GM12878 (cell line): Measurements from ENCODE around the gene ZFPM1. TPM values are rescaled to one million over a fixed set of nuclear protein-coding genes. Genes with fewer than 3 reads are reported as not detected.
A peak's percentile ranks its signal among the peaks of the same experiment; 100 is the strongest.

Source experiments
- ATAC-seq: fragments of 200-7000 bp; cut with Tn5 transposase; 3 replicates; pipeline ENCODE4 v1.9.1; 2020; ENCODE audit warnings: mild to moderate bottlenecking, moderate library complexity
- BruUV-seq: library from RNA; stranded (reverse); fragments of 400-500 nt; replicated peaks from 2 replicates; lab custom pipeline; 2021; lab: Mats Ljungman, UMichigan
- CTCF ChIA-PET: fragments of 300-600 bp; sonication (Branson Sonifier 250); formaldehyde crosslinking; extraction: SDS; loops from one replicate; lab custom pipeline; 2021; ENCODE audit warnings: inconsistent platforms; lab: Yijun Ruan, JAX
- POLR2A ChIA-PET: fragments of 350-600 bp; formaldehyde crosslinking; extraction: SDS; loops from one replicate; lab custom pipeline; 2021; ENCODE audit warnings: inconsistent platforms; lab: Charles Lee
- RAD21 ChIA-PET: fragments of 300-600 bp; sonication (Branson Sonifier 250); formaldehyde crosslinking; loops from one replicate; lab custom pipeline; 2023; ENCODE audit warnings: antibody characterized with exemption; ENCODE audit not compliant: unreplicated experiment; lab: Charles Lee
- SMC1A ChIA-PET: fragments of 300-600 bp; sonication (Branson Sonifier 250); formaldehyde crosslinking; loops from one replicate; lab custom pipeline; 2023; ENCODE audit not compliant: unreplicated experiment, uncharacterized antibody; lab: Charles Lee
- DNase-seq: peaks from one replicate; pipeline ENCODE4 v3.0.0-alpha.2; 2011; ENCODE audit warnings: low read depth, low spot score
- FAIRE-seq: peaks from 3 replicates; lab custom pipeline; 2011; peaks lifted over from hg19 to GRCh38; lab: Jason Lieb, UNC
- H2AFZ ChIP-seq: 2 replicates; pipeline ENCODE4 v1.6.0; 2011; ENCODE audit warnings: low read depth, low read length, control low read depth; ENCODE audit not compliant: control insufficient read depth
- H3K27ac ChIP-seq: 2 replicates; pipeline ENCODE4 v1.5.1; 2011; ENCODE audit warnings: control low read depth; ENCODE audit not compliant: control insufficient read depth, insufficient read depth
- H3K27me3 ChIP-seq, 2 experiments: replicated peaks in 1 of 2; 2 replicates each; pipeline versions ENCODE4 v1.6.0 to v1.6.1; 2011; ENCODE audit warnings: low read length in 1 of 2; ENCODE audit not compliant: control insufficient read depth in 2 of 2, insufficient read depth in 2 of 2
- H3K36me3 ChIP-seq, 2 experiments: 2 replicates each; pipeline ENCODE4 v1.5.1; 2011; ENCODE audit warnings: low read length in 1 of 2; ENCODE audit not compliant: control insufficient read depth in 2 of 2, insufficient read depth in 2 of 2
- H3K4me1 ChIP-seq: 2 replicates; pipeline ENCODE4 v1.6.1; 2011; ENCODE audit warnings: mild to moderate bottlenecking, low read length, moderate library complexity, mixed read lengths; ENCODE audit not compliant: control insufficient read depth, insufficient read depth
- H3K4me2 ChIP-seq: 2 replicates; pipeline ENCODE4 v1.6.0; 2011; ENCODE audit warnings: control low read depth; ENCODE audit not compliant: control insufficient read depth, insufficient read depth
- H3K4me3 ChIP-seq: fragments of 200-600 bp; sonication (generic); 2 replicates; pipeline ENCODE4 v1.5.1; 2016
- H3K79me2 ChIP-seq: 2 replicates; pipeline ENCODE4 v1.6.0; 2011; ENCODE audit warnings: low read length; ENCODE audit not compliant: control insufficient read depth, insufficient read depth
- H3K9ac ChIP-seq: 2 replicates; pipeline ENCODE4 v1.8.0; 2011; ENCODE audit warnings: low read length, control low read depth, mixed read lengths; ENCODE audit not compliant: control insufficient read depth, insufficient read depth
- H3K9me3 ChIP-seq: replicated peaks from 3 replicates; pipeline ENCODE4 v1.5.1; 2011; ENCODE audit warnings: mild to moderate bottlenecking, low read length; ENCODE audit not compliant: control insufficient read depth, insufficient read depth
- H4K20me1 ChIP-seq: 2 replicates; pipeline ENCODE4 v1.6.0; 2011; ENCODE audit not compliant: control insufficient read depth, insufficient read depth
- BCLAF1 ChIP-seq: fragments of 450-650 bp; IDR thresholded peaks from 2 replicates; pipeline ENCODE4 v1.6.1; 2017; ENCODE audit warnings: antibody characterized with exemption, mild to moderate bottlenecking, moderate library complexity
- BHLHE40 ChIP-seq, 2 experiments: fragments of 450-650 bp in 1 of 2; IDR thresholded peaks; 2 replicates each; pipeline ENCODE4 v1.6.1; 2011 to 2017; ENCODE audit warnings: low read depth in 2 of 2, borderline replicate concordance in 1 of 2, improper control_type of control experiment in 1 of 2, low read length in 1 of 2, mild to moderate bottlenecking in 1 of 2
- DPF2 ChIP-seq: fragments of 450-650 bp; IDR thresholded peaks from 2 replicates; pipeline ENCODE4 v1.6.1; 2017; ENCODE audit warnings: mild to moderate bottlenecking
- IRF4 ChIP-seq: IDR thresholded peaks from 2 replicates; pipeline ENCODE4 v1.6.1; 2011; ENCODE audit warnings: low read depth, low read length
- LARP7 ChIP-seq: fragments of 450-650 bp; IDR thresholded peaks from 2 replicates; pipeline ENCODE4 v1.6.1; 2017; ENCODE audit warnings: mild to moderate bottlenecking
- MAX ChIP-seq: IDR thresholded peaks from 2 replicates; pipeline ENCODE4 v1.6.1; 2012; ENCODE audit warnings: low read depth, low read length, improper control_type of control experiment
- MEF2B ChIP-seq: fragments of 450-650 bp; IDR thresholded peaks from 2 replicates; pipeline ENCODE4 v1.6.1; 2018; ENCODE audit warnings: mild to moderate bottlenecking, moderate library complexity; ENCODE audit not compliant: partially characterized antibody, poor library complexity, severe bottlenecking
- SIN3A ChIP-seq: IDR thresholded peaks from 2 replicates; pipeline ENCODE4 v1.6.1; 2012; ENCODE audit warnings: low read depth, low read length, improper control_type of control experiment
- TCF3 ChIP-seq: IDR thresholded peaks from 2 replicates; pipeline ENCODE4 v1.6.1; 2012; ENCODE audit warnings: low read depth, mild to moderate bottlenecking, low read length, borderline replicate concordance; ENCODE audit not compliant: insufficient read depth
- USF1 ChIP-seq: IDR thresholded peaks from 2 replicates; pipeline ENCODE4 v1.6.1; 2011; ENCODE audit warnings: borderline replicate concordance, low read depth, mild to moderate bottlenecking, moderate library complexity, mixed read lengths, low read length; ENCODE audit not compliant: insufficient read depth; ENCODE audit errors: extremely low read length
- WGBS: methylation state at CpG from one replicate; pipeline ENCODE4 v1.1.6; 2016; ENCODE audit warnings: low lambda C conversion rate; ENCODE audit not compliant: insufficient replicate concordance, insufficient coverage; ENCODE audit errors: missing lambda C conversion rate; 5-methylcytosine and 5-hydroxymethylcytosine counted together
- in situ Hi-C: fragments of 300-500 bp; cut with MboI; formaldehyde crosslinking; loops from 9 replicates; pipeline ENCODE4 v1.14.3; 2018; ENCODE audit warnings: mixed read lengths
- intact Hi-C: fragments of 100-400 bp; cut with micrococcal nuclease; formaldehyde crosslinking; loops from one replicate; pipeline ENCODE4 v1.14.2; 2022; ENCODE audit not compliant: unreplicated experiment
- polyA plus RNA-seq, 11 experiments: library from polyadenylated mRNA; depleted of rRNA in 4 of 11; unstranded in 6 of 11; stranded (reverse) in 5 of 11; fragments of >200 nt; fragmentation: Nextera tagmentation in 4 of 11; fragmentation: Illumina TruSeq in 1 of 11; extraction: Ambion mirVana in 4 of 11; extraction: Trizol in 1 of 11; gene quantifications; 1 replicate in 1 of 11; 2 replicates in 10 of 11; pipeline versions ENCODE4 v1.2.1 to v1.2.3, GENCODE V29; 2011 to 2016; ENCODE audit warnings: inconsistent platforms in 2 of 11, missing spikeins in 2 of 11, low read depth in 1 of 11
- total RNA-seq, 4 experiments: library from RNA; depleted of rRNA in 3 of 4; stranded (reverse); fragments of >200 nt in 3 of 4; fragmentation: Illumina TruSeq in 1 of 4; extraction: Trizol in 1 of 4; gene quantifications; 2 replicates each; pipeline versions ENCODE4 v1.2.1 to v1.2.3, GENCODE V29; 2013 to 2021
- TF ChIP-seq, protein P1 (sequence below), 3 experiments: IDR thresholded peaks in 2 of 3; conservative IDR thresholded peaks in 1 of 3; 2 replicates each; pipeline ENCODE4 v1.5.1; 2011; ENCODE audit warnings: low read depth in 3 of 3, low read length in 3 of 3, mild to moderate bottlenecking in 3 of 3, control low read depth in 2 of 3, moderate library complexity in 2 of 3, inconsistent platforms in 1 of 3, mixed read lengths in 1 of 3; ENCODE audit not compliant: control insufficient read depth in 2 of 3, insufficient read depth in 1 of 3; ENCODE audit errors: extremely low read depth in 1 of 3

ZFPM1 gene
- total and polyA plus RNA-seq, 10 of the 15 experiments (the other 5 are each of a cell fraction or from before 2014, with no cell fraction given): 0.02 to 5.1 (median 0.30) TPM

DNA sequence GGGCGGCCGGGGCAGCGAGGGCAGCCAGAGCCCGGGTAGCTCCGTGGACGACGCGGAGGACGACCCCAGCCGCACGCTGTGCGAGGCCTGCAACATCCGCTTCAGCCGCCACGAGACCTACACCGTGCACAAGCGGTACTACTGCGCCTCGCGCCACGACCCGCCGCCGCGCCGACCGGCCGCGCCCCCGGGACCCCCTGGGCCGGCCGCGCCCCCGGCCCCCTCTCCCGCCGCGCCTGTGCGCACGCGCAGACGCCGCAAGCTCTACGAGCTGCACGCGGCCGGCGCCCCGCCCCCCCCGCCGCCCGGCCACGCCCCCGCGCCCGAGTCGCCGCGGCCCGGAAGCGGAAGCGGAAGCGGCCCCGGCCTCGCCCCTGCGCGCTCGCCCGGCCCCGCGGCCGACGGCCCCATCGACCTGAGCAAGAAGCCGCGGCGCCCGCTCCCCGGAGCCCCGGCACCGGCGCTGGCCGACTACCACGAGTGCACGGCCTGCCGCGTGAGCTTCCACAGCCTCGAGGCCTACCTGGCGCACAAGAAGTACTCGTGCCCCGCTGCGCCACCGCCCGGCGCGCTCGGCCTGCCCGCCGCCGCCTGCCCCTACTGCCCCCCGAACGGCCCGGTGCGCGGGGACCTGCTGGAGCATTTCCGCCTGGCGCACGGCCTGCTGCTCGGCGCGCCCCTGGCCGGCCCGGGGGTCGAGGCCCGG is 81.0 kb downstream of the ZFPM1 start (continued):
- TF ChIP-seq TCF3 (0 out of 2 replicates have a peak, but pooled peaks have one; percentile 3), BCLAF1 (peak; percentile 59; the same call in 1 of the 2 replicates)

DNA sequence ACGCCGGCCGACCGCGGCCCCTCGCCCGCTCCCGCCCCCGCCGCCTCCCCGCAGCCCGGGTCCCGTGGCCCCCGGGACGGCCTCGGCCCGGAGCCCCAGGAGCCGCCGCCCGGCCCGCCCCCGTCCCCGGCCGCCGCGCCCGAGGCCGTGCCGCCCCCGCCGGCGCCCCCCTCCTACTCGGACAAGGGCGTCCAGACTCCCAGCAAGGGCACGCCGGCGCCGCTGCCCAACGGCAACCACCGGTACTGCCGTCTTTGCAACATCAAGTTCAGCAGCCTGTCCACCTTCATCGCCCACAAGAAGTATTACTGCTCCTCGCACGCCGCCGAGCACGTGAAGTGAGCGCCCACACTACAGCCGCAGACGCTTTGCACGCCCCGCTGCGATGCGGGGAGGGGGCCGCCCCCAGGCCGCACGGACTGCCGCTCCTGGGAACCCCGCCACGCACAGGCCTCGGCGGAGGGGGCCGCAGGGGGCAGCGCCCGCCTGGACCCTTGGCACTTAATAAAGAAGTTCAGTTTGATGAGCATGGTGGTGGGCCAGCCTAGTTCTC is 81.6 kb downstream of the ZFPM1 start:
- Histone ChIP-seq H3K4me1 (peaks cover 5% of the 10 kb centered on the region), H3K27ac (peak overlapping the region; percentile 67; the same call in 1 of the 2 replicates), H3K9me3 (no peaks in the 10 kb centered on the region), H3K36me3 (no peaks in the 10 kb centered on the region), H3K9ac (peak overlapping the region; percentile 77; the same call in 1 of the 2 replicates), H3K79me2 (peaks cover 4% of the 10 kb centered on the region; the same call in 1 of the 2 replicates), H4K20me1 (no peaks in the 10 kb centered on the region), H3K27me3 (no peaks in the 10 kb centered on the region), H2AFZ (no peak overlapping the region), H3K4me3 (peak overlapping the region; percentile 70), H3K4me2 (peak overlapping the region; percentile 81)
- ChIA-PET RAD21 (no interaction called here), POLR2A (no interaction called here), CTCF (no interaction called here), SMC1A (no interaction called here)
- BruUV-seq: no TSS peak
- intact Hi-C loops: no loop called here
- in situ Hi-C loops: loop anchor here (5.0 kb wide), 1 partner anchor 77 kb away; no protein-coding TSS in a partner anchor
- WGBS: 10% methylated on average over 31 of the region's 65 CpGs
- TF ChIP-seq MAX (peak; percentile 34; the same call in 1 of the 2 replicates), USF1 (no peak), LARP7 (peak; percentile 40; the same call in 1 of the 2 replicates), IRF4 (no peak), SIN3A (0 out of 2 replicates have a peak, but pooled peaks have one; percentile 30), BHLHE40 (IDR thresholded peaks at IDR 0.05; ENCODE audit: borderline replicate concordance in 1 of 2, low read depth in 2 of 2, low read length in 1 of 2) (peak; percentile 79 to 93; a peak in 3 of 4 replicates), DPF2 (0 out of 2 replicates have a peak, but pooled peaks have one; percentile 9), MEF2B (peak; percentile 22)
- TF ChIP-seq, protein P1, sequence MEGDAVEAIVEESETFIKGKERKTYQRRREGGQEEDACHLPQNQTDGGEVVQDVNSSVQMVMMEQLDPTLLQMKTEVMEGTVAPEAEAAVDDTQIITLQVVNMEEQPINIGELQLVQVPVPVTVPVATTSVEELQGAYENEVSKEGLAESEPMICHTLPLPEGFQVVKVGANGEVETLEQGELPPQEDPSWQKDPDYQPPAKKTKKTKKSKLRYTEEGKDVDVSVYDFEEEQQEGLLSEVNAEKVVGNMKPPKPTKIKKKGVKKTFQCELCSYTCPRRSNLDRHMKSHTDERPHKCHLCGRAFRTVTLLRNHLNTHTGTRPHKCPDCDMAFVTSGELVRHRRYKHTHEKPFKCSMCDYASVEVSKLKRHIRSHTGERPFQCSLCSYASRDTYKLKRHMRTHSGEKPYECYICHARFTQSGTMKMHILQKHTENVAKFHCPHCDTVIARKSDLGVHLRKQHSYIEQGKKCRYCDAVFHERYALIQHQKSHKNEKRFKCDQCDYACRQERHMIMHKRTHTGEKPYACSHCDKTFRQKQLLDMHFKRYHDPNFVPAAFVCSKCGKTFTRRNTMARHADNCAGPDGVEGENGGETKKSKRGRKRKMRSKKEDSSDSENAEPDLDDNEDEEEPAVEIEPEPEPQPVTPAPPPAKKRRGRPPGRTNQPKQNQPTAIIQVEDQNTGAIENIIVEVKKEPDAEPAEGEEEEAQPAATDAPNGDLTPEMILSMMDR (IDR thresholded peaks at IDR 0.05 in 2 of 3, conservative IDR thresholded peaks at IDR 0.05 in 1 of 3; ENCODE audit: control insufficient read depth in 2 of 3, extremely low read depth in 1 of 3, insufficient read depth in 1 of 3, low read depth in 3 of 3, low read length in 3 of 3): 0 out of 6 replicates have a peak, but pooled peaks of 2 of the 3 experiments have one; percentile 0 to 14
- ATAC-seq: peak; percentile 73
- DNase-seq: no peak
- FAIRE-seq: no peak
